Measurements from ENCODE around the gene MAG. TPM values are rescaled to one million over a fixed set of nuclear protein-coding genes. Genes with fewer than 3 reads are reported as not detected.
"Not testable (repeated sequence)": the region's sequence is repeated elsewhere in the genome, so short reads cannot be mapped to it uniquely, and the experiment has no call there.

MAG gene
- total RNA-seq, 2 experiments from 2014 or later, result 0.26 TPM; not detected in 1

- ChIA-PET CTCF (interaction anchor here (0.8 to 1.0 kb wide), 2 partner anchors 132 to 138 kb away, joined by 3 to 5 read pairs; no protein-coding TSS in a partner anchor), POLR2A (interaction anchor here (1.4 kb wide), 1 partner anchor 9 kb away, joined by 4 read pairs; no protein-coding TSS in a partner anchor)
- H3K27me3 Mint-ChIP-seq (ENCODE audit: low read depth), result no peaks in the 10 kb centered on the region
- H3K9me3 Mint-ChIP-seq (ENCODE audit: insufficient read depth), result no peaks in the 10 kb centered on the region
- no peak for ATAC-seq
- no peak for DNase-seq
- H3K27ac Mint-ChIP-seq, result no peak overlapping the region
- H3K4me1 Mint-ChIP-seq (ENCODE audit: low read depth), result peaks cover 10% of the 10 kb centered on the region
- no peak overlapping the region for H3K4me3 Mint-ChIP-seq
- peaks cover 45% of the 10 kb centered on the region for H3K36me3 Mint-ChIP-seq (ENCODE audit: low read depth)
Measured at GRCh38 chr19:35274323-35274722, 17.6 kb upstream of the MAG start.

- Mint-ChIP-seq H3K36me3 (ENCODE audit: low read depth) (peaks cover 32% of the 10 kb centered on the region), H3K4me1 (ENCODE audit: low read depth) (no peaks in the 10 kb centered on the region), H3K9me3 (ENCODE audit: insufficient read depth) (no peaks in the 10 kb centered on the region), H3K27ac (no peak overlapping the region), H3K27me3 (ENCODE audit: low read depth) (peaks cover 4% of the 10 kb centered on the region), H3K4me3 (no peak overlapping the region)
- DNase-seq (no peak), ATAC-seq (no peak)
- ChIA-PET POLR2A (interaction anchor here (1.3 kb wide), 1 partner anchor 21 kb away, joined by 3 read pairs; no protein-coding TSS in a partner anchor), CTCF (no interaction called here)
Measured at GRCh38 chr19:35276706-35277281, 15.2 kb upstream of the MAG start.

GRCh38 chr19:35278578-35279284 lies 13.2 kb upstream of the MAG start:
- DNase-seq (no peak), ATAC-seq (no peak)
- ChIA-PET CTCF (no interaction called here), POLR2A (no interaction called here)
- Mint-ChIP-seq H3K36me3 (ENCODE audit: low read depth) (peaks cover 20% of the 10 kb centered on the region), H3K9me3 (ENCODE audit: insufficient read depth) (no peaks in the 10 kb centered on the region), H3K4me3 (no peak overlapping the region), H3K27ac (no peak overlapping the region), H3K4me1 (ENCODE audit: low read depth) (no peaks in the 10 kb centered on the region), H3K27me3 (ENCODE audit: low read depth) (peaks cover 20% of the 10 kb centered on the region)

- DNase-seq (no peak), ATAC-seq (no peak)
- Mint-ChIP-seq H3K4me1 (ENCODE audit: low read depth) (no peaks in the 10 kb centered on the region), H3K27me3 (ENCODE audit: low read depth) (peaks cover 22% of the 10 kb centered on the region), H3K9me3 (ENCODE audit: insufficient read depth) (no peaks in the 10 kb centered on the region), H3K27ac (no peak overlapping the region), H3K36me3 (ENCODE audit: low read depth) (peaks cover 18% of the 10 kb centered on the region), H3K4me3 (no peak overlapping the region)
- ChIA-PET CTCF (interaction anchor here (0.8 kb wide), 1 partner anchor 137 kb away, joined by 3 read pairs; no protein-coding TSS in a partner anchor), POLR2A (no interaction called here)
Measured at GRCh38 chr19:35279374-35279773, 12.6 kb upstream of the MAG start.

GRCh38 chr19:35279985-35280821 lies 11.8 kb upstream of the MAG start:
- no peaks in the 10 kb centered on the region for H3K4me1 Mint-ChIP-seq (ENCODE audit: low read depth)
- CTCF ChIA-PET, result interaction anchor here (0.8 kb wide), 1 partner anchor 138 kb away, joined by 3 read pairs; no protein-coding TSS in a partner anchor
- peaks cover 14% of the 10 kb centered on the region for H3K36me3 Mint-ChIP-seq (ENCODE audit: low read depth)
- no peaks in the 10 kb centered on the region for H3K9me3 Mint-ChIP-seq (ENCODE audit: insufficient read depth)
- ATAC-seq (no peak), DNase-seq (no peak)
- H3K27me3 Mint-ChIP-seq (ENCODE audit: low read depth), result peaks cover 26% of the 10 kb centered on the region
- POLR2A ChIA-PET, result interaction anchor here (0.5 kb wide), 1 partner anchor 62 kb away, joined by 4 read pairs; no protein-coding TSS in a partner anchor
- H3K27ac Mint-ChIP-seq, result no peak overlapping the region
- no peak overlapping the region for H3K4me3 Mint-ChIP-seq

GRCh38 chr19:35281303-35281702 lies 10.7 kb upstream of the MAG start:
- Mint-ChIP-seq H3K4me3 (no peak overlapping the region), H3K9me3 (ENCODE audit: insufficient read depth) (no peaks in the 10 kb centered on the region), H3K27me3 (ENCODE audit: low read depth) (peaks cover 26% of the 10 kb centered on the region), H3K36me3 (ENCODE audit: low read depth) (peaks cover 7% of the 10 kb centered on the region), H3K27ac (no peak overlapping the region), H3K4me1 (ENCODE audit: low read depth) (no peaks in the 10 kb centered on the region)
- POLR2A ChIA-PET, result no interaction called here
- DNase-seq, result no peak
- ATAC-seq, result no peak
- CTCF ChIA-PET, result interaction anchor here (1.1 kb wide), 1 partner anchor 214 kb away, joined by 3 read pairs; no protein-coding TSS in a partner anchor

GRCh38 chr19:35284153-35285094 lies 7.5 kb upstream of the MAG start:
- Mint-ChIP-seq H3K36me3 (ENCODE audit: low read depth) (peaks cover under 1% of the 10 kb centered on the region), H3K4me3 (no peak overlapping the region), H3K4me1 (ENCODE audit: low read depth) (no peaks in the 10 kb centered on the region), H3K9me3 (ENCODE audit: insufficient read depth) (no peaks in the 10 kb centered on the region), H3K27me3 (ENCODE audit: low read depth) (peaks cover 28% of the 10 kb centered on the region), H3K27ac (no peak overlapping the region)
- CTCF ChIA-PET, result no interaction called here
- POLR2A ChIA-PET, result no interaction called here
- DNase-seq (no peak), ATAC-seq (no peak)

- DNase-seq, result no peak
- Mint-ChIP-seq H3K4me1 (ENCODE audit: low read depth) (no peaks in the 10 kb centered on the region), H3K4me3 (no peak overlapping the region), H3K9me3 (ENCODE audit: insufficient read depth) (no peaks in the 10 kb centered on the region), H3K27ac (no peak overlapping the region), H3K36me3 (ENCODE audit: low read depth) (no peaks in the 10 kb centered on the region), H3K27me3 (ENCODE audit: low read depth) (peaks cover 28% of the 10 kb centered on the region)
- ATAC-seq, result no peak
- ChIA-PET POLR2A (no interaction called here), CTCF (no interaction called here)
Measured at GRCh38 chr19:35285095-35285449, 6.9 kb upstream of the MAG start.

- POLR2A ChIA-PET, result not testable (repeated sequence)
Measured at GRCh38 chr19:35285465-35285864, 6.5 kb upstream of the MAG start.

GRCh38 chr19:35286101-35286500 lies 5.9 kb upstream of the MAG start:
- H3K27ac Mint-ChIP-seq, ATAC-seq: not testable (repeated sequence)

More at GRCh38 chr19:35285465-35285864, 6.5 kb upstream of the MAG start:
- H3K4me3 Mint-ChIP-seq; H3K9me3 Mint-ChIP-seq (ENCODE audit: insufficient read depth); CTCF ChIA-PET; ATAC-seq; DNase-seq; H3K4me1 Mint-ChIP-seq (ENCODE audit: low read depth); H3K36me3 Mint-ChIP-seq (ENCODE audit: low read depth); H3K27ac Mint-ChIP-seq: not testable (repeated sequence)
- peaks cover 28% of the 10 kb centered on the region for H3K27me3 Mint-ChIP-seq (ENCODE audit: low read depth)

GRCh38 chr19:35287713-35288112 lies 4.2 kb upstream of the MAG start:
- ChIA-PET POLR2A (no interaction called here), CTCF (no interaction called here)
- Mint-ChIP-seq H3K9me3 (ENCODE audit: insufficient read depth) (no peaks in the 10 kb centered on the region), H3K27me3 (ENCODE audit: low read depth) (peaks cover 16% of the 10 kb centered on the region), H3K27ac (no peak overlapping the region), H3K4me1 (ENCODE audit: low read depth) (no peaks in the 10 kb centered on the region), H3K4me3 (no peak overlapping the region), H3K36me3 (ENCODE audit: low read depth) (no peaks in the 10 kb centered on the region)
- DNase-seq (no peak), ATAC-seq (no peak)

More at GRCh38 chr19:35286101-35286500, 5.9 kb upstream of the MAG start:
- H3K9me3 Mint-ChIP-seq (ENCODE audit: insufficient read depth); CTCF ChIA-PET; H3K4me1 Mint-ChIP-seq (ENCODE audit: low read depth); H3K4me3 Mint-ChIP-seq; H3K36me3 Mint-ChIP-seq (ENCODE audit: low read depth); POLR2A ChIA-PET; DNase-seq: not testable (repeated sequence)
- peaks cover 27% of the 10 kb centered on the region for H3K27me3 Mint-ChIP-seq (ENCODE audit: low read depth)

Data from activated CD8-positive, alpha-beta T cell treated with anti-CD3 and anti-CD28 coated beads, Interleukin-2, amount 10 ng/mL, durations not matched to agents 7 days and 5 days (primary cell).